ENCODE measurements around the gene TMEM131. TPM values are rescaled to one million over a fixed set of nuclear protein-coding genes. Genes with fewer than 3 reads are reported as not detected.

Gene TMEM131
- polyA plus RNA-seq, 12 donors, result 43.5 to 68.5 (median 51.5) TPM; not detected in 1

DNA sequence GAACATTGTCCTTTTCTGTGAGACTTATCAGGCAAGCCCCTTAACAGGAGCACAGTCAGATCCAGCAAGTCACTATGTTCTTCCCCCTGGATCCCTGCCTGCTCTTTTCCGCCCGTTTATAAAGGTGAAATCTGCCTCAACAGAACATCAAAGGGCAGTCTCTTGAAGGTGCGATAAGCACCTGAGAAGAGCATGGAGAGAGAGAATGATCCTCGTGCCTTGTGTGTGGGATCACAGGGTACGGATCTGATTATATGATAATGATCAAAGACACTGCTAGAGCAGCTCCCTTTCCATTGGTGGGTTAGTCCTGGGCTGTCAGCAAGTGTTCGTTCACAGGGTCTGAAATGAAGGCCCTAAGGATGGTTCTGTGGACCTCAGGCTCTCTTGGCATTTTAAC, 176.0 kb downstream of the TMEM131 start:
- no peak for DNase-seq

GRCh38 chr2:97816411-97816810, 179.3 kb downstream of the TMEM131 start:
- no peak for DNase-seq

GRCh38 chr2:97812931-97813330, 182.8 kb downstream of the TMEM131 start:
- no peak for DNase-seq

- DNase-seq, result no peak
Measured at GRCh38 chr2:97808816-97809215, 186.9 kb downstream of the TMEM131 start.

DNA sequence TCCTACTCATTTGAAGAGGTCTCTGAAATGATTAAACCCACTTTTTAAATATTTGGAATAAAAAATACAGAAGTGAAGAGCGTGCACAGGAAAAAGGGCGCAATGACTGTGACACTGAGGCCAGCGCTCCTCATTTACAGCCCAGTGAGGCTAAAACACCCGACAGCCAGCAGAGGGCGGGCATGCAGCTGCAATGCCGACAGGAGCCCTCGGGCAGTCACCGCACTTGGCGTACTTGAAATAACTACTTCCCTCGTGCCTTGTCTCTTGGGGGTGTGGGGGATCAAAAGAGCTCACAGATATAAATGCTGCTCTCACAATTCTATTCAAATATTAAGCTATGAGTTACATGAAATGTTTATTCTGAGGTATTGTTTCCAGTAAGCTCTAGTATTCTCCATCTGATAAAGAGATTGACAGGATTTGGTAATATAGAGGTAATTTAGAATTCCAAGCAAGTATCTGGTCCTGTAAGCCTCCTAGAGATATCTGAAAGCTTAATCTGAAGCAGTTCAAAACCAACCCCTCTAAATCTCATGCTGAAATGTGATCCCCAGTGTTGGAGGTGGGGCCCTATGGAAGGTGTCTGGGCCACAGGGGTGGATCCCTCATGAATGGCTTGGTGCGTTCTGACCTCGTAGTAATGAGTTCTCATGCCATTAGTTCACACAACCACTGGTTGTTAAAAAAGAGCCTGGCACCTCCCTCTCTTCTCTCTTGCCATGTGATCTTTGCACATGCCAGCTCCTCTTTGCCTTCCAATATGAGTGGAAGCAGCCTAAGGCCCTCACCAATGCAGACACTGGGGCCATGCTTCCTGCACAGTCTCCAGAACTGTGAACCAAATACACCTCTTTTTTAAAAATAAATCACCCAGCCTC, 188.8 kb downstream of the TMEM131 start:
- peak; percentile 78 for DNase-seq

- DNase-seq, result no peak
Measured at GRCh38 chr2:97805776-97806175, 190.0 kb downstream of the TMEM131 start.

GRCh38 chr2:97801028-97801427, 194.7 kb downstream of the TMEM131 start:
- DNase-seq, result no peak

GRCh38 chr2:97798416-97798815, 197.3 kb downstream of the TMEM131 start:
- no peak for DNase-seq

- no peak for DNase-seq
Measured at GRCh38 chr2:97797355-97797754, 198.4 kb downstream of the TMEM131 start.

- no peak for DNase-seq
Measured at GRCh38 chr2:97796465-97797126, 199.2 kb downstream of the TMEM131 start.

DNA sequence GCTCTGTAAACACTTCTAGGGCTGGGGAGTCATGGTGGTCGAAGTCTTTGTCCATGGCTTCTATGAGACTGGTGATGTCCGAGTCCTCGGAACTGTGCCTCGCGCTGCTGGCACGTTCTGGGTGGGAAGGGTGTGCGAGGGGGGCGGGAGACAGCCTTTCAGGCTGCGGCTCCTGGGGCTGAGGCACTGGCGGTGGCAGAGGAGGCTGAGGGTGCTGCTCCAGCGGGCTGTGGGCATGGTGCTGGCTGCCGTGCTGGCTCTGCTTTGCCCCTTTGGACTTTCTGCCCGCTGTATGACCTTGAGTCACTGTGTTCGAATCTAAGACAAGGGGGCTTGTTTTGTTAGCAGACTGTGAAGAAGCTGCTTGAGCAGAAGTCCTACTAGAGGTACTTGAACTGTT, 203.3 kb downstream of the TMEM131 start:
- no peak for DNase-seq

- no peak for DNase-seq
Measured at GRCh38 chr2:97788986-97789644, 206.6 kb downstream of the TMEM131 start.

GRCh38 chr2:97785818-97786217, 209.9 kb downstream of the TMEM131 start:
- no peak for DNase-seq

DNA sequence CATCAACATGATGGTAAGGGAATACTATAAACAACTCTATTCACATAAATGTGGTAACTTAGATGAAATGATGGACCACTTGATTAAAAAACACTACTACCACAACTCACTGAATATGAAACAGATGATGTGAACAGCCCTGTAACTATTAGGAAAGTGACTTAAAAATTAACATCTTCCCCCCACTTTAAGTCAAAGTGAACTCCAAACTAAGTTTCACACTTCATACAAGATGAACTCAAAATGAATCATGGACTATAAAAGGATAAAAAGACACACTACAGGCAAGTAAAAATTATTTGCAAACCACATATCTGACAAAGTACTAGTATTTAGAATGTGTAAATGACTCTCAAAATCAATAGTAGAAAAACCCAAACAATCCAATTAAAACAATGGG, 210.8 kb downstream of the TMEM131 start:
- DNase-seq, result no peak

GRCh38 chr2:97781981-97782380, 213.8 kb downstream of the TMEM131 start:
- DNase-seq, result no peak

DNA sequence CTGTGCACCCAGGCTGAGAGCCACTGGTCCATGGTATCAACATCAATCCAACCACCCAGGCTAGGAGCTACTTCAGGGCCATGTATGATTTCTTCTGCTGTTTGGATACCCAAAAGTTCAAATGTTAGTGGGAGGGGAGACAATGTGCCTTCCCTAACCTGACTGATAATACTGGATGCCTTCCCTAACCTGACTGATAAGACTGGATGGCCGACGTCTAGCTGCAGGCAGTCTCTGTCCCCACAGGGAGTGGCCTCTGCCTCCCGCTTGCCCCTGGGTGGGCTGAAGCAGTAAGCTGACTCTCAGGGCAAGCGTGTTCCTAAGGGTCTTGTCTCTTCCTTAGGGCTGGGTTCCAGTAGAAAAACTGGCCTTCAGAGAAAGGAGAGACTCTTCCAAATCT, 216.6 kb downstream of the TMEM131 start:
- no peak for DNase-seq

DNA sequence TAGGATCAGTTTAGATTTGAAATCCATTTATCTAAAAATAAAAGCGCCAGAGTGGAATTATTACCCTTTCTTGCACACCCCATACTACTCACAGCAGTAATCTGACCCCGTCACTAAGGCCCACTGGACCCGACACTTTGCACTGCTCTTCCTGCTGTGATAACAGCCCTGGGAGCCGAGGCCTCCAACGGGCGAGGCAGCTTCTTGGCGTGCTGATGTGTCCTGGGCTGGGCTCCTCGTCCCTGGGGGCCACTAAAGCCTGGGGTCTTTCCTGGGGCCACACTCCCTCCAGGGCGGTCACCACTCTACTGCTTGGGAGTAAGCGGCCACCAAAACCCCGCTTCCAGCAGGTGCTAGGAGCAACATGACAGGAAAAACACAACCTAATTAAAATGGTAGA, 220.7 kb downstream of the TMEM131 start:
- no peak for DNase-seq

DNA sequence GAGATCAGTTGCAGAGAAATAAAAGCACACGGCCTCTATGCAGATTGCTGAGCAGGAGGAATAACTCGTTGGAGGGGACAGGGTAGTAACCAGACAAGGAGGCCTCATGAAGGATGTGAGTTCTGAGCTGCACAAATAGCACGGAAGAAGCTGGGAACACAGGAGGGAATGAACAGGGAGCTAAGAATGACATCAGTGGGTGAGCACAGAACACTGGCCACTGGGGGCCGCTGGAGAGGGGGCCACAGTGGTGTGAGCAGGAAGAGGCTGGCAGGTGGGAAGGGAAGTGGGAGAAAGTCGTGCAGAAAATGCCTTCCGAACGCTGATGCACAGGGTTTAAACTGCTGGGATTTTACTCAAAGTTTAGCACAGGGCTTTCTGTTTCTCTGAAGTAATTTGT, 221.3 kb downstream of the TMEM131 start:
- DNase-seq, result no peak

- no peak for DNase-seq
Measured at GRCh38 chr2:97770445-97770844, 225.3 kb downstream of the TMEM131 start.

- DNase-seq, result no peak
Measured at GRCh38 chr2:97769711-97770110, 226.0 kb downstream of the TMEM131 start.

GRCh38 chr2:97769308-97769707, 226.4 kb downstream of the TMEM131 start:
- no peak for DNase-seq

GRCh38 chr2:97766567-97766966, 229.2 kb downstream of the TMEM131 start:
- DNase-seq, result no peak

GRCh38 chr2:97765933-97766332, 229.8 kb downstream of the TMEM131 start:
- no peak for DNase-seq

All from muscle of arm (tissue), 12 donors.